GM12801 (cell line): ENCODE results near the gene LRRFIP1.

Source experiments
- CTCF ChIP-seq: IDR thresholded peaks from one replicate; pipeline ENCODE4 v1.5.1; 2011; ENCODE audit warnings: control low read depth; ENCODE audit not compliant: insufficient read length; ENCODE audit errors: extremely low read depth

The LRRFIP1 gene

GRCh38 chr2:237772513-237772912 lies 145.1 kb downstream of the LRRFIP1 start:
- TF ChIP-seq CTCF = no peak

DNA sequence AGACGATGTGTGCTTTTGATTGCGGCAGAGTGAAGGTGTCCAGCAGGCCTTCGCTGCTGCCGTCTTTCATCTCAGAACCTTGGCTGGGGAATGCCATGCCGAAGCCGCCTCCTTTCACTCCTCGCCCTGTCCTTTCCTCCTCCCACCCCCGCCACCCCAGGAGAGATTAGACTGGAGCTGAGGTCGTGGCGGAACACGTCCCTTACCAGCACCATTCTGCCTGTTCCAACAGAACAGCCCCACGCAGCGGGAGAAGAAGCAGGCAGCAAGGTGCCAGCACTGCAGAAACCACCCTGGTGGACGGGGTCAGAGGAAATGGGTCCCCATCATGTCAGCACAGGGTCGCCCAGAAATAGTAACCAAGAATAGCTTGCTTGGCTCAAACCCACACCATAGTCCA lies 146.4 kb downstream of the LRRFIP1 start:
- no peak for TF ChIP-seq CTCF

GRCh38 chr2:237774811-237775553 lies 147.6 kb downstream of the LRRFIP1 start:
- no peak for TF ChIP-seq CTCF

GRCh38 chr2:237779521-237779920 lies 152.1 kb downstream of the LRRFIP1 start:
- no peak for TF ChIP-seq CTCF

GRCh38 chr2:237782181-237782580 lies 154.8 kb downstream of the LRRFIP1 start:
- TF ChIP-seq CTCF = no peak

DNA sequence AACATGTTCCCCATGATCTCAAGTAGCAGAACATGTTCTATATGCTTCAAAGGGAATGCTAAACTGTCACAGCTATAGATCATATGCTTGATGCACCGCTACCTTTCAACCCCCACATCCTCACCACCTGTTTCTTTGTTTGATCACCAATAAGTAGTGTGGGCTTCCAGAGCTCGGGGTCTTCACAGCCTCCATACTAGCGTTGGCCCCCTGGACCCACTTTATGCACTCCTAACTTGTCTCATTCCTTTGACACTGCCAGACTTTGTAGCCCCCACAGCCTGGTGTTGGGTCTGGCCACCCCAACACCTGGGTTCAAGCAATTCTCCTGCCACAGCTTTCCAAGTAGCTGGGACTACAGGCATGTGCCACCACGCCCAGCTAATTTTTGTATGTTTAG lies 159.5 kb downstream of the LRRFIP1 start:
- no peak for TF ChIP-seq CTCF

DNA sequence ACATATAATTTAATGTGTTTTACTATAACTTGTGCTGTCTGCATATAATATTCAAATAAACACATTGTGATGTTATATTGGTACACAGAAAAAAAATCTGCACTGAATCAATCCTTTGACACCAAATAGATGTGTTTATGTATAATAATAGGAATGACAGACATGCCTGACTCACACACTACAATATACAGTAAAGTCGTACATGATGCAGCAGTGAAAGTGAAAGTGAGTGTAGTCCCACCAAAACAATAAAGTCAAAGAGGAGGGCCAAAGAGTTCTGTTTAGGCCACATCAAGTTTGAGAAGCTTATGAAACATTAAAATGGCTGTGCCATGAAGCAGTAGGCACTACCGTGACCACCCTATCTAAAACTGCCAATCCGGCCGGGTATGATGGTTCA lies 163.0 kb downstream of the LRRFIP1 start:
- no peak for TF ChIP-seq CTCF
